MM.1S (cell line): ENCODE measurements around the gene CBLB.

Source experiments
- DNase-seq: peaks from one replicate; pipeline ENCODE4 v3.0.0-alpha.2; 2015
- H2AFZ ChIP-seq: fragments of 300-600 bp; sonication (generic); 2 replicates; pipeline ENCODE4 v1.6.0; 2016; ENCODE audit warnings: antibody characterized with exemption, low read length
- H3F3A ChIP-seq: fragments of 300-600 bp; sonication (generic); 2 replicates; pipeline ENCODE4 v1.6.1; 2016; ENCODE audit warnings: mild to moderate bottlenecking, antibody characterized with exemption, low read length, moderate library complexity, mixed read lengths; ENCODE audit not compliant: insufficient read depth
- H3K27ac ChIP-seq: fragments of 300-600 bp; sonication (generic); 2 replicates; pipeline ENCODE4 v1.5.1; 2016; ENCODE audit warnings: mild to moderate bottlenecking, low read length
- H3K27me3 ChIP-seq: fragments of 300-600 bp; sonication (generic); replicated peaks from 2 replicates; pipeline ENCODE4 v1.6.0; 2016; ENCODE audit warnings: low read length; ENCODE audit not compliant: insufficient read depth
- H3K36me3 ChIP-seq: fragments of 300-600 bp; sonication (generic); replicated peaks from 2 replicates; pipeline ENCODE4 v1.6.1; 2016; ENCODE audit warnings: mild to moderate bottlenecking, low read length, mixed read lengths; ENCODE audit not compliant: insufficient read depth
- H3K4me1 ChIP-seq: fragments of 300-600 bp; sonication (generic); 2 replicates; pipeline ENCODE4 v1.6.1; 2016; ENCODE audit warnings: low read length, mixed read lengths
- H3K4me2 ChIP-seq: fragments of 300-600 bp; sonication (generic); 2 replicates; pipeline ENCODE4 v1.6.0; 2016; ENCODE audit warnings: low read depth, low read length
- H3K4me3 ChIP-seq: fragments of 300-600 bp; sonication (generic); 2 replicates; pipeline ENCODE4 v1.5.1; 2016; ENCODE audit warnings: low read length, mixed read lengths
- H3K79me2 ChIP-seq: fragments of 300-600 bp; sonication (generic); 2 replicates; pipeline ENCODE4 v1.6.1; 2016; ENCODE audit warnings: mixed run types, low read length, mixed read lengths
- H3K9ac ChIP-seq: fragments of 300-600 bp; sonication (generic); 2 replicates; pipeline ENCODE4 v1.6.1; 2016; ENCODE audit warnings: low read length, mixed read lengths
- H3K9me2 ChIP-seq: fragments of 300-600 bp; sonication (generic); replicated peaks from 2 replicates; pipeline ENCODE4 v1.6.1; 2016; ENCODE audit warnings: mild to moderate bottlenecking, low read length, mixed read lengths; ENCODE audit not compliant: insufficient read depth
- H3K9me3 ChIP-seq: fragments of 300-600 bp; sonication (generic); replicated peaks from 2 replicates; pipeline ENCODE4 v1.6.1; 2016; ENCODE audit warnings: mild to moderate bottlenecking, low read length, mixed read lengths; ENCODE audit not compliant: insufficient read depth
- H4K20me1 ChIP-seq: fragments of 300-600 bp; sonication (generic); 2 replicates; pipeline ENCODE4 v1.6.1; 2016; ENCODE audit warnings: mild to moderate bottlenecking, low read length, moderate library complexity, mixed read lengths; ENCODE audit not compliant: insufficient read depth
- EZH2 ChIP-seq: fragments of 300-600 bp; sonication (generic); optimal IDR thresholded peaks from 2 replicates; pipeline ENCODE3; 2017; ENCODE audit warnings: low read depth, mild to moderate bottlenecking, antibody characterized with exemption, low read length, mixed read lengths
- EZH2phosphoT487 ChIP-seq: fragments of 300-600 bp; sonication (generic); IDR thresholded peaks from 2 replicates; pipeline ENCODE4 v1.6.1; 2018; ENCODE audit warnings: antibody characterized with exemption, low read length
- TF ChIP-seq, protein P1 (sequence below): fragments of 300-600 bp; sonication (generic); IDR thresholded peaks from 2 replicates; pipeline ENCODE4 v1.5.1; 2016; ENCODE audit warnings: antibody characterized with exemption, low read length, mixed read lengths

Gene CBLB

DNA sequence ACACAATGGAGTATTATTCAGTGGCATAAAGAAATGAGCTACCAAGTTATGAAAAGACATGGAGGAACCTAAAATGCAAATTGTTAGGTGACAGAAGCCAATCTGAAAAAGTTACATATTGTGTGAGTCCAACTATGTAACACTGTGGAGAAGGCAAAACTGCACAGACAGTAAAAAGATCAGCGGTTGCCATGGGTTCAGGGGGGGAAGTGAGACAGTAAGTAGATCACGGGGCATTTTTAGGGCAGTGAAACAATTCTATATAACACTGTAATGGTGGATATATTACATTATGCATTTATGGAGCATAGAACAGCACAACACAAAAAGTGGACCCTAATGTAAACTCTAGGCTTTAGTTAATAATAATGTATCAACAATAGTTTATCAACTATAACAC lies 17.6 kb downstream of the CBLB start:
- H3F3A ChIP-seq, result no peaks in the 10 kb centered on the region
- no peak overlapping the region for H3K4me3 ChIP-seq
- no peaks in the 10 kb centered on the region for H3K9me2 ChIP-seq
- H4K20me1 ChIP-seq, result no peaks in the 10 kb centered on the region
- no peaks in the 10 kb centered on the region for H3K27me3 ChIP-seq
- no peak overlapping the region for H3K4me2 ChIP-seq
- H3K9me3 ChIP-seq, result no peaks in the 10 kb centered on the region
- no peak for TF ChIP-seq EZH2phosphoT487
- no peak for TF ChIP-seq EZH2
- TF ChIP-seq, protein P1, sequence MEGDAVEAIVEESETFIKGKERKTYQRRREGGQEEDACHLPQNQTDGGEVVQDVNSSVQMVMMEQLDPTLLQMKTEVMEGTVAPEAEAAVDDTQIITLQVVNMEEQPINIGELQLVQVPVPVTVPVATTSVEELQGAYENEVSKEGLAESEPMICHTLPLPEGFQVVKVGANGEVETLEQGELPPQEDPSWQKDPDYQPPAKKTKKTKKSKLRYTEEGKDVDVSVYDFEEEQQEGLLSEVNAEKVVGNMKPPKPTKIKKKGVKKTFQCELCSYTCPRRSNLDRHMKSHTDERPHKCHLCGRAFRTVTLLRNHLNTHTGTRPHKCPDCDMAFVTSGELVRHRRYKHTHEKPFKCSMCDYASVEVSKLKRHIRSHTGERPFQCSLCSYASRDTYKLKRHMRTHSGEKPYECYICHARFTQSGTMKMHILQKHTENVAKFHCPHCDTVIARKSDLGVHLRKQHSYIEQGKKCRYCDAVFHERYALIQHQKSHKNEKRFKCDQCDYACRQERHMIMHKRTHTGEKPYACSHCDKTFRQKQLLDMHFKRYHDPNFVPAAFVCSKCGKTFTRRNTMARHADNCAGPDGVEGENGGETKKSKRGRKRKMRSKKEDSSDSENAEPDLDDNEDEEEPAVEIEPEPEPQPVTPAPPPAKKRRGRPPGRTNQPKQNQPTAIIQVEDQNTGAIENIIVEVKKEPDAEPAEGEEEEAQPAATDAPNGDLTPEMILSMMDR, result no peak
- no peaks in the 10 kb centered on the region for H3K36me3 ChIP-seq
- H3K9ac ChIP-seq, result no peak overlapping the region
- no peak for DNase-seq
- no peaks in the 10 kb centered on the region for H3K4me1 ChIP-seq
- H3K79me2 ChIP-seq, result no peaks in the 10 kb centered on the region
- no peak overlapping the region for H3K27ac ChIP-seq
- no peak overlapping the region for H2AFZ ChIP-seq

DNA sequence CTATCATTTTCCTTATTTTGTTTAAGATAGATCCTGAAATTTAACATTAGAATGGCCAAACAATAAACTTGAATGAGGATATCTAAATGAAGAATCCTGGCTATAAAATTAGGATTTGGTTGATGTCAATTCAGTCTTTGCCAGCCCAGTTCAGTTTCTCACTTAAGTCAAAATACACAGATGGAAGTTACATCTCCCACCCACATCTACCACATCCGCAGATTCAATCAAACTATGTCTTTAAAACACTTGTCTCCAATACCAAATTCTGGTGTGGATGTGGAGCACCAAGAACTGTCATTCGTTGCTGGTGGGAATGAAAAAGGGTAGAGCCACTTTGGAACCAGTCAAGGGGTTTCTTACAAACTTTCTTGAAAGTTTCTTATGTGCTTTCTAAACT lies 18.2 kb downstream of the CBLB start:
- Histone ChIP-seq H3K36me3 (no peaks in the 10 kb centered on the region), H3K9me2 (no peaks in the 10 kb centered on the region; the same call in 1 of the 2 replicates), H3K9me3 (no peaks in the 10 kb centered on the region), H3K4me2 (no peak overlapping the region), H3K9ac (no peak overlapping the region), H3K27ac (no peak overlapping the region), H2AFZ (no peak overlapping the region), H3K27me3 (no peaks in the 10 kb centered on the region), H3F3A (no peaks in the 10 kb centered on the region), H3K79me2 (no peaks in the 10 kb centered on the region), H4K20me1 (no peaks in the 10 kb centered on the region), H3K4me3 (no peak overlapping the region), H3K4me1 (no peaks in the 10 kb centered on the region)
- TF ChIP-seq EZH2 (no peak), EZH2phosphoT487 (no peak)
- TF ChIP-seq, protein P1, result no peak
- no peak for DNase-seq

- no peaks in the 10 kb centered on the region for H3F3A ChIP-seq
- no peaks in the 10 kb centered on the region; the same call in 1 of the 2 replicates for H3K9me2 ChIP-seq
- no peaks in the 10 kb centered on the region for H3K4me1 ChIP-seq
- H3K36me3 ChIP-seq, result no peaks in the 10 kb centered on the region
- no peaks in the 10 kb centered on the region for H3K27me3 ChIP-seq
- H3K4me3 ChIP-seq, result no peak overlapping the region
- DNase-seq, result no peak
- no peak overlapping the region for H2AFZ ChIP-seq
- H3K4me2 ChIP-seq, result no peak overlapping the region
- TF ChIP-seq EZH2phosphoT487 (no peak), EZH2 (no peak)
- TF ChIP-seq, protein P1, result no peak
- H3K9ac ChIP-seq, result no peak overlapping the region
- H3K9me3 ChIP-seq, result no peaks in the 10 kb centered on the region
- H4K20me1 ChIP-seq, result no peaks in the 10 kb centered on the region
- no peaks in the 10 kb centered on the region for H3K79me2 ChIP-seq
- H3K27ac ChIP-seq, result no peak overlapping the region
Observed at GRCh38 chr3:105848821-105849220, 20.0 kb downstream of the CBLB start.
